ENCODE measurements around the gene TMEM86A. TPM values are rescaled to one million over a fixed set of nuclear protein-coding genes. Genes with fewer than 3 reads are reported as not detected.

TMEM86A gene
- polyA plus RNA-seq, 1 of the 3 experiments (the other 2 are of a cell fraction) = 1.2 TPM

DNA sequence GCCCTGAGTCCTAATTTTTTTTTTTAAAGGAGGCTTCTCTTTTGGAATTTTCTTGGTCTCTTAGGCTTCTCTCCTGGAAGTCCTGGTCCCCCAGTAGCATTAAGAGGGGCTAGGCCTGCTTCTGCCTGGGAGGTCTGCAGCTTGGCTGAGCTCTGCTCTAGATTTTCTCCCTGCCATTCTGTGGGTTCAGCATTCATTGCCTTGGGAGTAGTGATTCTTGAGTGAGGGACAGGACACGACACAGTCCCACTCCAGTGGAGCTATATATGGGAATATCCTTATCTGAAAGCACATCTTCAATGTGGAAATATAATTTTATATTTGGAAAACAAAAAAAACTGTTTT lies 23.7 kb downstream of the TMEM86A start:
- H3K9me3 ChIP-seq = no peaks in the 10 kb centered on the region
- no peaks in the 10 kb centered on the region for H4K20me1 ChIP-seq (ENCODE audit: insufficient read depth)
- DNase-seq = no peak
- POLR2A ChIA-PET = interaction anchor here (1.0 to 1.5 kb wide), 3 partner anchors 16 to 88 kb away, joined by 3 to 9 read pairs (median 3); partner anchors contain the start of gene SPTY2D1
- no peaks in the 10 kb centered on the region for H3K79me2 ChIP-seq (ENCODE audit: insufficient read depth)
- H2AFZ ChIP-seq (ENCODE audit: low read depth) = peak overlapping the region; percentile 89; the same call in 1 of the 2 replicates
- no peaks in the 10 kb centered on the region for H3K9me2 ChIP-seq
- H3K4me3 ChIP-seq (ENCODE audit: low read depth in 2 of 2, low read length in 1 of 2) = peak overlapping the region; percentile 62 to 73; a peak in 2 of 4 replicates
- H3F3A ChIP-seq (replicated peaks; ENCODE audit: insufficient read depth) = peaks cover 6% of the 10 kb centered on the region
- WGBS (ENCODE audit: low lambda C conversion rate) = 35% methylated on average over 1 of the region's 1 CpG
- TF ChIP-seq MXI1 (IDR thresholded peaks at IDR 0.05; ENCODE audit: low read depth, low read length) (no peak), FOXM1 (IDR thresholded peaks at IDR 0.05; ENCODE audit: low read depth) (no peak), SIN3A (IDR thresholded peaks at IDR 0.05; ENCODE audit: borderline replicate concordance, low read depth, low read length) (no peak), RCOR1 (IDR thresholded peaks at IDR 0.05; ENCODE audit: low read length) (no peak), RXRA (IDR thresholded peaks at IDR 0.05; ENCODE audit: borderline replicate concordance, low read depth) (no peak), EP300 (IDR thresholded peaks at IDR 0.05; ENCODE audit: borderline replicate concordance in 1 of 2, low read depth in 1 of 2, low read length in 1 of 2) (no peak), CTCF (IDR thresholded peaks at IDR 0.05) (no peak; the same call in 1 of the 2 replicates), GABPA (IDR thresholded peaks at IDR 0.05; ENCODE audit: low read depth) (no peak), TCF12 (IDR thresholded peaks at IDR 0.05) (no peak), ELF1 (IDR thresholded peaks at IDR 0.05) (no peak), MEF2A (IDR thresholded peaks at IDR 0.05; ENCODE audit: borderline replicate concordance, low read depth) (no peak)
- TF ChIP-seq, protein P1, sequence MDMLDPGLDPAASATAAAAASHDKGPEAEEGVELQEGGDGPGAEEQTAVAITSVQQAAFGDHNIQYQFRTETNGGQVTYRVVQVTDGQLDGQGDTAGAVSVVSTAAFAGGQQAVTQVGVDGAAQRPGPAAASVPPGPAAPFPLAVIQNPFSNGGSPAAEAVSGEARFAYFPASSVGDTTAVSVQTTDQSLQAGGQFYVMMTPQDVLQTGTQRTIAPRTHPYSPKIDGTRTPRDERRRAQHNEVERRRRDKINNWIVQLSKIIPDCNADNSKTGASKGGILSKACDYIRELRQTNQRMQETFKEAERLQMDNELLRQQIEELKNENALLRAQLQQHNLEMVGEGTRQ (IDR thresholded peaks at IDR 0.05; ENCODE audit: borderline replicate concordance, low read depth, low read length) = no peak
- TF ChIP-seq, protein P2, sequence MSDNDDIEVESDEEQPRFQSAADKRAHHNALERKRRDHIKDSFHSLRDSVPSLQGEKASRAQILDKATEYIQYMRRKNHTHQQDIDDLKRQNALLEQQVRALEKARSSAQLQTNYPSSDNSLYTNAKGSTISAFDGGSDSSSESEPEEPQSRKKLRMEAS (IDR thresholded peaks at IDR 0.05; ENCODE audit: low read depth) = no peak
- no peaks in the 10 kb centered on the region for H3K27me3 ChIP-seq (ENCODE audit: insufficient read depth)
- H3K27ac ChIP-seq (ENCODE audit: low read depth in 2 of 2, low read length in 1 of 2) = no peak overlapping the region
- CTCF ChIA-PET = interaction anchor here (0.6 to 5.1 kb wide), 29 partner anchors 8 to 478 kb away, joined by 3 to 59 read pairs (median 3); partner anchors contain the start of genes SPTY2D1, TMEM86A and UEVLD
- no peaks in the 10 kb centered on the region for H3K36me3 ChIP-seq (replicated peaks in 1 of 2; ENCODE audit: control insufficient read depth in 1 of 2, insufficient read depth in 2 of 2, low read length in 1 of 2)
- H3K4me1 ChIP-seq (ENCODE audit: control insufficient read depth in 1 of 2, insufficient read depth in 2 of 2, low read depth in 1 of 2, low read length in 1 of 2) = peaks cover 0 to 22% of the 10 kb centered on the region in 2 experiments; a peak in 1 of 4 replicates
- peak overlapping the region; percentile 95 for H3K4me2 ChIP-seq
- H3K9ac ChIP-seq = no peak overlapping the region

- no peaks in the 10 kb centered on the region for H4K20me1 ChIP-seq (ENCODE audit: insufficient read depth)
- ChIA-PET POLR2A (no interaction called here), CTCF (interaction anchor here (0.7 to 5.1 kb wide), 7 partner anchors 9 to 480 kb away, joined by 3 to 59 read pairs (median 4); partner anchors contain the start of gene SPTY2D1)
- H3K9me2 ChIP-seq = no peaks in the 10 kb centered on the region
- H3K9me3 ChIP-seq = no peaks in the 10 kb centered on the region
- no peak overlapping the region for H3K27ac ChIP-seq (ENCODE audit: low read depth in 2 of 2, low read length in 1 of 2)
- H3K79me2 ChIP-seq (ENCODE audit: insufficient read depth) = no peaks in the 10 kb centered on the region
- peaks cover 6% of the 10 kb centered on the region for H3F3A ChIP-seq (replicated peaks; ENCODE audit: insufficient read depth)
- WGBS (ENCODE audit: low lambda C conversion rate) = 65% methylated on average over 7 of the region's 7 CpGs
- DNase-seq = no peak
- H3K36me3 ChIP-seq (replicated peaks in 1 of 2; ENCODE audit: control insufficient read depth in 1 of 2, insufficient read depth in 2 of 2, low read length in 1 of 2) = no peaks in the 10 kb centered on the region
- H3K4me3 ChIP-seq (ENCODE audit: low read depth in 2 of 2, low read length in 1 of 2) = no peak overlapping the region
- no peak overlapping the region for H3K9ac ChIP-seq
- TF ChIP-seq RAD21 (IDR thresholded peaks at IDR 0.05; ENCODE audit: low read length) (no peak), RCOR1 (IDR thresholded peaks at IDR 0.05; ENCODE audit: low read length) (no peak), FOXM1 (IDR thresholded peaks at IDR 0.05; ENCODE audit: low read depth) (no peak), GABPA (IDR thresholded peaks at IDR 0.05; ENCODE audit: low read depth) (no peak), MXI1 (IDR thresholded peaks at IDR 0.05; ENCODE audit: low read depth, low read length) (no peak), POLR2AphosphoS5 (IDR thresholded peaks at IDR 0.05; ENCODE audit: low read depth, low read length) (no peak), FOSL2 (IDR thresholded peaks at IDR 0.05; ENCODE audit: borderline replicate concordance, low read depth) (no peak), CHD2 (IDR thresholded peaks at IDR 0.05; ENCODE audit: low read length, partially characterized antibody) (no peak), EP300 (IDR thresholded peaks at IDR 0.05; ENCODE audit: borderline replicate concordance in 1 of 2, low read depth in 1 of 2, low read length in 1 of 2) (no peak), SMC3 (IDR thresholded peaks at IDR 0.05; ENCODE audit: low read depth, low read length) (no peak)
- TF ChIP-seq, protein P3, sequence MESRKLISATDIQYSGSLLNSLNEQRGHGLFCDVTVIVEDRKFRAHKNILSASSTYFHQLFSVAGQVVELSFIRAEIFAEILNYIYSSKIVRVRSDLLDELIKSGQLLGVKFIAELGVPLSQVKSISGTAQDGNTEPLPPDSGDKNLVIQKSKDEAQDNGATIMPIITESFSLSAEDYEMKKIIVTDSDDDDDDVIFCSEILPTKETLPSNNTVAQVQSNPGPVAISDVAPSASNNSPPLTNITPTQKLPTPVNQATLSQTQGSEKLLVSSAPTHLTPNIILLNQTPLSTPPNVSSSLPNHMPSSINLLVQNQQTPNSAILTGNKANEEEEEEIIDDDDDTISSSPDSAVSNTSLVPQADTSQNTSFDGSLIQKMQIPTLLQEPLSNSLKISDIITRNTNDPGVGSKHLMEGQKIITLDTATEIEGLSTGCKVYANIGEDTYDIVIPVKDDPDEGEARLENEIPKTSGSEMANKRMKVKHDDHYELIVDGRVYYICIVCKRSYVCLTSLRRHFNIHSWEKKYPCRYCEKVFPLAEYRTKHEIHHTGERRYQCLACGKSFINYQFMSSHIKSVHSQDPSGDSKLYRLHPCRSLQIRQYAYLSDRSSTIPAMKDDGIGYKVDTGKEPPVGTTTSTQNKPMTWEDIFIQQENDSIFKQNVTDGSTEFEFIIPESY (IDR thresholded peaks at IDR 0.05; ENCODE audit: borderline replicate concordance, low read depth) = no peak
- H2AFZ ChIP-seq (ENCODE audit: low read depth) = no peak overlapping the region
- no peaks in the 10 kb centered on the region for H3K27me3 ChIP-seq (ENCODE audit: insufficient read depth)
- no peak overlapping the region for H3K4me2 ChIP-seq
- peaks cover 0 to 22% of the 10 kb centered on the region in 2 experiments; a peak in 1 of 4 replicates for H3K4me1 ChIP-seq (ENCODE audit: control insufficient read depth in 1 of 2, insufficient read depth in 2 of 2, low read depth in 1 of 2, low read length in 1 of 2)
Observed at GRCh38 chr11:18723991-18724390, 25.4 kb downstream of the TMEM86A start.
